Osteocyte (in vitro differentiated cells): ENCODE data around the gene DNLZ. TPM values are rescaled to one million over a fixed set of nuclear protein-coding genes. Genes with fewer than 3 reads are reported as not detected.
"Not testable (repeated sequence)": the region's sequence is repeated elsewhere in the genome, so short reads cannot be mapped to it uniquely, and the experiment has no call there.

Experiments used
- DNase-seq: peaks from one replicate; pipeline ENCODE4 v3.0.0; 2021; ENCODE audit warnings: mixed read lengths; ENCODE audit not compliant: unreplicated experiment; ENCODE audit errors: extremely low spot score
- H3K27ac Mint-ChIP-seq: one replicate; pipeline ENCODE4 v1.8.0; 2021; ENCODE audit warnings: mild to moderate bottlenecking, mixed read lengths; ENCODE audit not compliant: unreplicated experiment
- H3K27me3 Mint-ChIP-seq: one replicate; pipeline ENCODE4 v1.8.0; 2021; ENCODE audit warnings: mixed read lengths; ENCODE audit not compliant: unreplicated experiment
- H3K36me3 Mint-ChIP-seq: one replicate; pipeline ENCODE4 v1.8.0; 2021; ENCODE audit warnings: mixed read lengths; ENCODE audit not compliant: unreplicated experiment
- H3K4me1 Mint-ChIP-seq: one replicate; pipeline ENCODE4 v1.8.0; 2021; ENCODE audit warnings: mixed read lengths; ENCODE audit not compliant: unreplicated experiment
- H3K4me3 Mint-ChIP-seq: one replicate; pipeline ENCODE4 v1.8.0; 2021; ENCODE audit warnings: mild to moderate bottlenecking, moderate library complexity, mixed read lengths; ENCODE audit not compliant: unreplicated experiment
- H3K9me3 Mint-ChIP-seq: one replicate; pipeline ENCODE4 v1.8.0; 2021; ENCODE audit warnings: mixed read lengths; ENCODE audit not compliant: unreplicated experiment
- total RNA-seq: library from RNA; stranded (reverse); gene quantifications from 2 replicates; pipeline ENCODE4 v1.2.1, GENCODE V29; 2021
- TF ChIP-seq, protein P1 (sequence below): fragments of 200-600 bp; sonication (generic); IDR thresholded peaks from 2 replicates; pipeline ENCODE4 v1.5.0; 2021; ENCODE audit warnings: antibody characterized with exemption, mild to moderate bottlenecking, moderate library complexity

DNLZ gene
- total RNA-seq, 1 donor from 2014 or later = 17.6 TPM

GRCh38 chr9:136355616-136356557 lies 7.7 kb downstream of the DNLZ start:
- H3K36me3 Mint-ChIP-seq = no peaks in the 10 kb centered on the region
- TF ChIP-seq, protein P1, sequence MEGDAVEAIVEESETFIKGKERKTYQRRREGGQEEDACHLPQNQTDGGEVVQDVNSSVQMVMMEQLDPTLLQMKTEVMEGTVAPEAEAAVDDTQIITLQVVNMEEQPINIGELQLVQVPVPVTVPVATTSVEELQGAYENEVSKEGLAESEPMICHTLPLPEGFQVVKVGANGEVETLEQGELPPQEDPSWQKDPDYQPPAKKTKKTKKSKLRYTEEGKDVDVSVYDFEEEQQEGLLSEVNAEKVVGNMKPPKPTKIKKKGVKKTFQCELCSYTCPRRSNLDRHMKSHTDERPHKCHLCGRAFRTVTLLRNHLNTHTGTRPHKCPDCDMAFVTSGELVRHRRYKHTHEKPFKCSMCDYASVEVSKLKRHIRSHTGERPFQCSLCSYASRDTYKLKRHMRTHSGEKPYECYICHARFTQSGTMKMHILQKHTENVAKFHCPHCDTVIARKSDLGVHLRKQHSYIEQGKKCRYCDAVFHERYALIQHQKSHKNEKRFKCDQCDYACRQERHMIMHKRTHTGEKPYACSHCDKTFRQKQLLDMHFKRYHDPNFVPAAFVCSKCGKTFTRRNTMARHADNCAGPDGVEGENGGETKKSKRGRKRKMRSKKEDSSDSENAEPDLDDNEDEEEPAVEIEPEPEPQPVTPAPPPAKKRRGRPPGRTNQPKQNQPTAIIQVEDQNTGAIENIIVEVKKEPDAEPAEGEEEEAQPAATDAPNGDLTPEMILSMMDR = no peak
- H3K9me3 Mint-ChIP-seq = no peaks in the 10 kb centered on the region
- no peak overlapping the region for H3K4me3 Mint-ChIP-seq
- DNase-seq = no peak
- H3K4me1 Mint-ChIP-seq = peaks cover 9% of the 10 kb centered on the region
- H3K27ac Mint-ChIP-seq = no peak overlapping the region
- no peaks in the 10 kb centered on the region for H3K27me3 Mint-ChIP-seq

GRCh38 chr9:136354592-136355085 lies 8.9 kb downstream of the DNLZ start:
- no peaks in the 10 kb centered on the region for H3K9me3 Mint-ChIP-seq
- TF ChIP-seq, protein P1 = no peak
- H3K27me3 Mint-ChIP-seq = no peaks in the 10 kb centered on the region
- peak overlapping the region; percentile 73 for H3K27ac Mint-ChIP-seq
- peaks cover 9% of the 10 kb centered on the region for H3K4me1 Mint-ChIP-seq
- no peak overlapping the region for H3K4me3 Mint-ChIP-seq
- DNase-seq = no peak
- H3K36me3 Mint-ChIP-seq = no peaks in the 10 kb centered on the region

GRCh38 chr9:136353757-136354488 lies 9.6 kb downstream of the DNLZ start:
- no peaks in the 10 kb centered on the region for H3K27me3 Mint-ChIP-seq
- no peak for DNase-seq
- TF ChIP-seq, protein P1 = no peak
- no peaks in the 10 kb centered on the region for H3K9me3 Mint-ChIP-seq
- H3K4me1 Mint-ChIP-seq = peaks cover 9% of the 10 kb centered on the region
- no peaks in the 10 kb centered on the region for H3K36me3 Mint-ChIP-seq
- H3K27ac Mint-ChIP-seq = peak overlapping the region; percentile 73
- no peak overlapping the region for H3K4me3 Mint-ChIP-seq

GRCh38 chr9:136353088-136353487 lies 10.5 kb downstream of the DNLZ start:
- Mint-ChIP-seq H3K4me1 (peaks cover 9% of the 10 kb centered on the region), H3K4me3 (no peak overlapping the region), H3K27ac (no peak overlapping the region), H3K36me3 (no peaks in the 10 kb centered on the region), H3K9me3 (no peaks in the 10 kb centered on the region), H3K27me3 (no peaks in the 10 kb centered on the region)
- no peak for DNase-seq
- TF ChIP-seq, protein P1 = no peak

DNA sequence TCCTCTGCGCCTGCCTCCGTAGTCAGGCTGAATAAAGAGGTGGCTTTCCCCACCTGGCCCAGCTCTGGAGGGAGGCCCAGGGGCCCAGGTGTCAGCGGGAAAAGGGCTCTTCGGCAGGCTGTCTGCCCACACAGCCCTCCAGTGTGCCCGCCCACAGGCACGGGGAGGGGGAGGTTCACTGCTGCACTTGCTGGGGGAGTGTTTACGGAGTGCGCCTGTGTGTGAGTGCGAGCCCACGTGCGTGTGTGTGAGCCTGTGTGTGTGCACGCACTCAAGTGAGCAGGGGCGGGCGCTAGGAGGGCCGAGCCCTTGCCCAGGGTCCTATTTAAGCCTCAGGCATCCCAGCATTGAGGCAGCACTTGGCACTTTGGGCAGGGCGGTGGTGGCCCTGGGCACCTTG lies 10.9 kb downstream of the DNLZ start:
- DNase-seq = no peak
- Mint-ChIP-seq H3K36me3 (no peaks in the 10 kb centered on the region), H3K4me3 (no peak overlapping the region), H3K4me1 (peaks cover 9% of the 10 kb centered on the region), H3K27me3 (no peaks in the 10 kb centered on the region), H3K9me3 (no peaks in the 10 kb centered on the region), H3K27ac (no peak overlapping the region)
- TF ChIP-seq, protein P1 = no peak

GRCh38 chr9:136351868-136352267 lies 11.7 kb downstream of the DNLZ start:
- H3K4me1 Mint-ChIP-seq, H3K27ac Mint-ChIP-seq: not testable (repeated sequence)

More at GRCh38 chr9:136351868-136352267, 11.7 kb downstream of the DNLZ start:
- H3K27me3 Mint-ChIP-seq, H3K36me3 Mint-ChIP-seq, DNase-seq, H3K4me3 Mint-ChIP-seq, H3K9me3 Mint-ChIP-seq: not testable (repeated sequence)
